Measurements from ENCODE around the gene SRA1.
"Not testable (repeated sequence)": the region's sequence is repeated elsewhere in the genome, so short reads cannot be mapped to it uniquely, and the experiment has no call there.

Gene SRA1

GRCh38 chr5:140587495-140587894 is 30.2 kb upstream of the SRA1 start:
- H3K27ac Mint-ChIP-seq: no peak overlapping the region
- H3K4me3 Mint-ChIP-seq: no peak overlapping the region
- H3K4me1 Mint-ChIP-seq: no peaks in the 10 kb centered on the region
- DNase-seq (ENCODE audit: low spot score in 2 of 2) (no peak), ATAC-seq (no peak)
- H3K9me3 Mint-ChIP-seq: no peaks in the 10 kb centered on the region
- no peaks in the 10 kb centered on the region for H3K36me3 Mint-ChIP-seq

GRCh38 chr5:140579188-140579747 is 22.0 kb upstream of the SRA1 start:
- DNase-seq (ENCODE audit: low spot score in 2 of 2); H3K4me1 Mint-ChIP-seq; H3K4me3 Mint-ChIP-seq; ATAC-seq; H3K36me3 Mint-ChIP-seq; H3K9me3 Mint-ChIP-seq; H3K27ac Mint-ChIP-seq: not testable (repeated sequence)

GRCh38 chr5:140576776-140577201 is 19.5 kb upstream of the SRA1 start:
- Mint-ChIP-seq H3K36me3 (no peaks in the 10 kb centered on the region), H3K27ac (peak overlapping the region; percentile 29), H3K4me3 (no peak overlapping the region), H3K9me3 (no peaks in the 10 kb centered on the region), H3K4me1 (no peaks in the 10 kb centered on the region)
- ATAC-seq (no peak), DNase-seq (ENCODE audit: low spot score in 2 of 2) (no peak)

GRCh38 chr5:140575309-140575708 is 18.0 kb upstream of the SRA1 start:
- Mint-ChIP-seq H3K4me1 (peaks cover 2% of the 10 kb centered on the region), H3K36me3 (peaks cover 6% of the 10 kb centered on the region), H3K4me3 (no peak overlapping the region), H3K27ac (peak overlapping the region; percentile 37), H3K9me3 (no peaks in the 10 kb centered on the region)
- DNase-seq (ENCODE audit: low spot score in 2 of 2): no peak
- no peak for ATAC-seq

DNA sequence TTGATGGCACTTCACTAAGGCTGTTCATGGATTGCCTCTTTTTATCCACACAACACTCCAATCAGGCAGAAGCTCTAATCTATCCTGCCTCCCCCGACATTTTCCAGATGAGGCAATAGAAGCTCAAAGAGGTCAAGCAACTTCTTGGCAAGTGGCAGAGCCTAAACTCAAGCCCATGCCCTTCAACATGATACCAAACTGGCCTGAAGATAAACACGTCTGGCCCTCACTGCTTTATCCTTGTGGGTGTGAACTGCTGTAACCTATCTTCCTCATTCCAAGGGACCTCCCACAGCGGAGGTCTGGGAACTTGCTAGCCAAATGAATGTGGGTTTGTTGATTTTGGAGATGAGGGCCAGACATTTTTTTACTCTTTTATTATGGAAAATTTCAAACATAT is 16.9 kb upstream of the SRA1 start:
- Mint-ChIP-seq H3K4me1 (peaks cover 8% of the 10 kb centered on the region), H3K36me3 (peaks cover 6% of the 10 kb centered on the region), H3K4me3 (no peak overlapping the region), H3K27ac (no peak overlapping the region), H3K9me3 (no peaks in the 10 kb centered on the region)
- no peak for ATAC-seq
- no peak for DNase-seq (ENCODE audit: low spot score in 2 of 2)

GRCh38 chr5:140573683-140574082 is 16.4 kb upstream of the SRA1 start:
- no peak overlapping the region for H3K27ac Mint-ChIP-seq

DNA sequence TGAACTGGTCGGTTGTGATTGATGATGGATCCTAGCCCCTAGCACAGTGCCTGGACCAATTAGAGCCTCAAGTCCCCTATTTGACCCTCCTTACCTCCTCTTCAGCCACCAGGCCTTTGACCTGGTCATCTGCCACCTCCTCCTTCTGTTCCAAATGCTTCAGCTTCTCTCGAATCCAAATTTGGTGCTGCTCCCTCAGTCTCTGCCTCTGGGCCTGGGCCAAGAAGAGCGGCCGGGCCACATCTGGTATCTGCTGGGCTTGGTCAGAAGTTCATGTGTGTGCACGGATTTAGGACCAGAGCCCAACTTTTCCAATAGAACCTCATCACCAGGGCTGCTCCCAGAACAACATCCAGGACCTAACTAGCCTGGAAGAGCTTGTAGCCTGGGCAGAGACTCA is 13.8 kb upstream of the SRA1 start:
- Mint-ChIP-seq H3K27ac (peak overlapping the region; percentile 84), H3K36me3 (peaks cover 16% of the 10 kb centered on the region), H3K4me3 (no peak overlapping the region), H3K4me1 (peaks cover 37% of the 10 kb centered on the region), H3K9me3 (no peaks in the 10 kb centered on the region)
- no peak for DNase-seq (ENCODE audit: low spot score in 2 of 2)
- no peak for ATAC-seq

More at GRCh38 chr5:140573683-140574082, 16.4 kb upstream of the SRA1 start:
- no peak for DNase-seq (ENCODE audit: low spot score in 2 of 2)
- Mint-ChIP-seq H3K9me3 (no peaks in the 10 kb centered on the region), H3K36me3 (peaks cover 6% of the 10 kb centered on the region), H3K4me1 (peaks cover 12% of the 10 kb centered on the region), H3K4me3 (no peak overlapping the region)
- ATAC-seq: no peak

DNA sequence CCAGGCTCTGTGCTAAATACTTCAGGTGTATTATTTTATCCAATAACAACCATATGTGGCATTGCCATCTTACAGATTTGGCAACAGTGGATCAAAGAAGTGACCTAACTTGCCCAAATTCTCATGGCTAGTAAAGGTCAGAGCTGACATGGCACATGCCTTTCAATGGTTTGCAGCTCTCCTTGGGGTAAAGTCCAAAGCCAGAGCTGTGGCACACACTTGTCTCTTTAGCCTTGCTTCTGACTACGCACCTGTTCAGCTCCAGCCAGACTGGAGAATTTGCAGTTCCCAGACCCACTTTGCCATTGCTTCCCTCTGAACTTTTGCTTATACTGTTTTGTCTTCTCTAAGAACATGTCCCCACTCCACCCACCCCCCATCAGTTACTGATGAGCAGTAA is 13.2 kb upstream of the SRA1 start:
- no peak overlapping the region for H3K4me3 Mint-ChIP-seq
- peak overlapping the region; percentile 84 for H3K27ac Mint-ChIP-seq
- peaks cover 16% of the 10 kb centered on the region for H3K36me3 Mint-ChIP-seq
- ATAC-seq (no peak), DNase-seq (ENCODE audit: low spot score in 2 of 2) (no peak)
- no peaks in the 10 kb centered on the region for H3K9me3 Mint-ChIP-seq
- H3K4me1 Mint-ChIP-seq: peaks cover 43% of the 10 kb centered on the region

DNA sequence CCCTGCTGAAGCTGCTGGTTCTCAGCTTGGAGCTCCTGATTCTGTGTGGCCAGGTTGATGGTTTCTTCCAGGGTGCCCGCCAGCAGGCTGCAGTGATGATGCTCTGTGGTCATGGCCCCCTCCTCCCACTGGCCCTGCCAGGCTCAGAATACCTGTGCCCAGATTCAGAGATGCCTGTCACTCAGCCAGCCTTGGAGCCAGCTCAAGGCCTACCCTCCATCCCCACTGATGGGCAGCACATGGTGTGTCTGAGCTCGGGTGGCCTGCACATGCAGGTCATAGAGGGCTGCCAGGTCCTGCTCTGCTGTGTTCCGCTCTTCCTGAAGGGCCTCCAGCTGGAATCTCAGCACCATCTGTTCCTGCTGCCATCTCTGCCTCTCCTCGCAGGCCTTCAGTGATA is 12.8 kb upstream of the SRA1 start:
- no peak for ATAC-seq
- Mint-ChIP-seq H3K4me3 (no peak overlapping the region), H3K4me1 (peaks cover 47% of the 10 kb centered on the region)

GRCh38 chr5:140569197-140569596 is 11.9 kb upstream of the SRA1 start:
- Mint-ChIP-seq H3K9me3 (no peaks in the 10 kb centered on the region), H3K4me1 (peaks cover 49% of the 10 kb centered on the region), H3K27ac (peak overlapping the region; percentile 84), H3K4me3 (peak overlapping the region; percentile 35), H3K36me3 (peaks cover 29% of the 10 kb centered on the region)
- DNase-seq (ENCODE audit: low spot score in 2 of 2): no peak
- ATAC-seq: no peak

More for the DNA sequence above, 12.8 kb upstream of the SRA1 start:
- DNase-seq (ENCODE audit: low spot score in 2 of 2): no peak
- H3K27ac Mint-ChIP-seq: peak overlapping the region; percentile 84
- H3K36me3 Mint-ChIP-seq: peaks cover 20% of the 10 kb centered on the region
- no peaks in the 10 kb centered on the region for H3K9me3 Mint-ChIP-seq

DNA sequence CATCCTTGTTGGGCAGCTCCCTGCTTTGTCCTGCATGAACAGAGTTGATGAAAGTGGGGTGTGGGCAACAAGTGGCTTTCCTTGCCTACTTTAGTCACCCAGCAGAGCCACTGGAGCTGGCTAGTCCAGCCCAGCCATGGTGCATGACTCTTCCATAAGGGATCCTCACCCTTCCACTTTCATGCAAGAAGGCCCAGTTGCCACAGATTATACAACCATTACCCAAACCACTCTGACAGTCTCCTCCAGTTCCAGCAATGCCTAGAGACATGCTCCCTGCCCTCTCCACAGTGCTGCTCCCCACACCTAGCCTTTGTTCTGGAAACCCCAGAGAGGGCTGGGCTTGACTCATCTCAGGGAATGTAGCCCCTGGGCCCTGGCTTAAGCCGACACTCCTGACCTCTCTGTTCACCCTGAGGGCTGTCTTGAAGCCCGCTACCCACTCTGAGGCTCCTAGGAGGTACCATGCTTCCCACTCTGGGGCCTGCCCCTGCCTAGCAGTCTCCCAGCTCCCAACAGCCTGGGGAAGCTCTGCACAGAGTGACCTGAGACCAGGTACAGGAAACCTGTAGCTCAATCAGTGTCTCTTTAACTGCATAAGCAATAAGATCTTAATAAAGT is 11.3 kb upstream of the SRA1 start:
- Mint-ChIP-seq H3K27ac (peak overlapping the region; percentile 84), H3K4me1 (peaks cover 55% of the 10 kb centered on the region), H3K36me3 (peaks cover 34% of the 10 kb centered on the region), H3K4me3 (peak overlapping the region; percentile 35), H3K9me3 (no peaks in the 10 kb centered on the region)
- peak in 1 of 2 donors; percentile 48 for DNase-seq (ENCODE audit: low spot score in 2 of 2)
- ATAC-seq: no peak

DNA sequence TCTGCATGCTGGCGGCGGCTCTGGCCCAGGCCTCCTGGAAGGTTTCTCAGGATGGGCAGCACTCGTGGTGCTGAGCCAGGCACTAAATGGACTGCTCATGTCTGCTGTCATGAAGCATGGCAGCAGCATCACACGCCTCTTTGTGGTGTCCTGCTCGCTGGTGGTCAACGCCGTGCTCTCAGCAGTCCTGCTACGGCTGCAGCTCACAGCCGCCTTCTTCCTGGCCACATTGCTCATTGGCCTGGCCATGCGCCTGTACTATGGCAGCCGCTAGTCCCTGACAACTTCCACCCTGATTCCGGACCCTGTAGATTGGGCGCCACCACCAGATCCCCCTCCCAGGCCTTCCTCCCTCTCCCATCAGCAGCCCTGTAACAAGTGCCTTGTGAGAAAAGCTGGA is 10.6 kb upstream of the SRA1 start:
- Mint-ChIP-seq H3K27ac (peak overlapping the region; percentile 54), H3K4me3 (peak overlapping the region; percentile 82), H3K9me3 (no peaks in the 10 kb centered on the region), H3K4me1 (peaks cover 56% of the 10 kb centered on the region), H3K36me3 (peaks cover 34% of the 10 kb centered on the region)
- ATAC-seq (no peak), DNase-seq (ENCODE audit: low spot score in 2 of 2) (no peak)

GRCh38 chr5:140567136-140567818 is 10.0 kb upstream of the SRA1 start:
- no peak for ATAC-seq
- Mint-ChIP-seq H3K9me3 (no peaks in the 10 kb centered on the region), H3K36me3 (peaks cover 34% of the 10 kb centered on the region), H3K4me3 (peak overlapping the region; percentile 82), H3K4me1 (peaks cover 62% of the 10 kb centered on the region), H3K27ac (peak overlapping the region; percentile 54)
- no peak for DNase-seq (ENCODE audit: low spot score in 2 of 2)

GRCh38 chr5:140566665-140567064 is 9.4 kb upstream of the SRA1 start:
- peaks cover 65% of the 10 kb centered on the region for H3K4me1 Mint-ChIP-seq
- H3K27ac Mint-ChIP-seq: no peak overlapping the region
- no peak for ATAC-seq
- DNase-seq (ENCODE audit: low spot score in 2 of 2): peak in 1 of 2 donors; percentile 46
- no peaks in the 10 kb centered on the region for H3K9me3 Mint-ChIP-seq
- H3K4me3 Mint-ChIP-seq: peak overlapping the region; percentile 82
- H3K36me3 Mint-ChIP-seq: peaks cover 34% of the 10 kb centered on the region

DNA sequence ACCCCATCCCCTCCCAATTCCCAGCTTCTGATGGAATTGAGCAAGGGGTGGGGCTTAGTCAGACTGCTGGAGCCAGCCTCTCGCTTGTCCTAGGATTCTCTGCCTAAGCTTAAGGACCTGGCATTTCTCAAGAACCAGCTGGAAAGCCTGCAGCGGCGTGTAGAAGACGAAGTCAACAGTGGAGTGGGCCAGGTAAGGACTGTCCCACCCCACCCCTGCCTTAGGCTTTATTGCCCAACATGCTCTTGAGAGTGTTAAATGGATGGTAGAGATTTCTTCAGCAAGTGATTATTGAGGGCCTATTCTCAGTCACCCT is 8.5 kb upstream of the SRA1 start:
- ATAC-seq (no peak), DNase-seq (ENCODE audit: low spot score in 2 of 2) (no peak)
- H3K27ac Mint-ChIP-seq: peak overlapping the region; percentile 94
- peaks cover 33% of the 10 kb centered on the region for H3K36me3 Mint-ChIP-seq
- peak overlapping the region; percentile 82 for H3K4me3 Mint-ChIP-seq
- peaks cover 73% of the 10 kb centered on the region for H3K4me1 Mint-ChIP-seq
- H3K9me3 Mint-ChIP-seq: no peaks in the 10 kb centered on the region

Data from stimulated activated effector memory CD8-positive, alpha-beta T cell treated with anti-CD3 and anti-CD28 coated beads, Interleukin-12 subunit alpha, Interleukin-12 subunit beta, amount 100 ng/mL, for 72 hours (primary cell).